ENCODE data around the gene RHOBTB3.

DNA sequence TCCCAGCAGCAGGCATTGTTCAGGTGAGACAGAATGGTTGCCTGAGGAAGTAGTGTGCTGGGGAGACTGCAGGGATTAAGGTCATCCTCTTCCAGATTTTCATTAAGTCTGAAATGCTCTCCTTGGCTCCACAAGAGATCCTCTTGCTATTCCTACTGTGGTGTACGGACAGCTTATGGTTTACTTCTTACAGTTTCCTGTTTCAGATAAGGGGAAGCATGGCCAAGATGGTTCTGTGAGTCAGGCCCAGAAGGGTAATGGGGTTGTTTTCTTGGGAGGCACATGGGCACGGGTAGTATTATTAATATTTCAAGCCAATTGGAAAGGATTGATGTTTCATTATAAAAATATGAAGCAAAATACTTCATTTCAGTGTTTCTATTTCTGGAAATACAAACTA, 48.5 kb downstream of the RHOBTB3 start:
- TF ChIP-seq, protein P1, sequence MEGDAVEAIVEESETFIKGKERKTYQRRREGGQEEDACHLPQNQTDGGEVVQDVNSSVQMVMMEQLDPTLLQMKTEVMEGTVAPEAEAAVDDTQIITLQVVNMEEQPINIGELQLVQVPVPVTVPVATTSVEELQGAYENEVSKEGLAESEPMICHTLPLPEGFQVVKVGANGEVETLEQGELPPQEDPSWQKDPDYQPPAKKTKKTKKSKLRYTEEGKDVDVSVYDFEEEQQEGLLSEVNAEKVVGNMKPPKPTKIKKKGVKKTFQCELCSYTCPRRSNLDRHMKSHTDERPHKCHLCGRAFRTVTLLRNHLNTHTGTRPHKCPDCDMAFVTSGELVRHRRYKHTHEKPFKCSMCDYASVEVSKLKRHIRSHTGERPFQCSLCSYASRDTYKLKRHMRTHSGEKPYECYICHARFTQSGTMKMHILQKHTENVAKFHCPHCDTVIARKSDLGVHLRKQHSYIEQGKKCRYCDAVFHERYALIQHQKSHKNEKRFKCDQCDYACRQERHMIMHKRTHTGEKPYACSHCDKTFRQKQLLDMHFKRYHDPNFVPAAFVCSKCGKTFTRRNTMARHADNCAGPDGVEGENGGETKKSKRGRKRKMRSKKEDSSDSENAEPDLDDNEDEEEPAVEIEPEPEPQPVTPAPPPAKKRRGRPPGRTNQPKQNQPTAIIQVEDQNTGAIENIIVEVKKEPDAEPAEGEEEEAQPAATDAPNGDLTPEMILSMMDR (IDR thresholded peaks at IDR 0.05; ENCODE audit: extremely low read depth in 1 of 2, insufficient read depth in 1 of 2, low read depth in 1 of 2, low read length in 2 of 2), result no peak
- TF ChIP-seq POLR2AphosphoS5 (IDR thresholded peaks at IDR 0.05; ENCODE audit: insufficient read depth, low read depth, low read length) (no peak), POLR2A (IDR thresholded peaks at IDR 0.05; ENCODE audit: low read depth, low read length) (no peak), FOS (IDR thresholded peaks at IDR 0.05; ENCODE audit: borderline replicate concordance, insufficient read depth, low read length) (no peak)

Measured in endothelial cell of umbilical vein (primary cell).